Activated T-helper 1 cell treated with anti-CD3 and anti-CD28 coated beads, Interleukin-12 subunit alpha, Interleukin-12 subunit beta, Interleukin-2, Interleukin-4 antibody, amounts not matched to agents 30 ng/mL and 10 ng/mL and 1 ng/mL, durations not matched to agents 14 hours and 24 hours and 36 hours (primary cell): ENCODE results near the gene BMP6. TPM values are rescaled to one million over a fixed set of nuclear protein-coding genes. Genes with fewer than 3 reads are reported as not detected.

Experiments
- DNase-seq: peaks from one replicate; pipeline ENCODE4 v3.0.0; 2021; ENCODE audit warnings: low spot score
- H3K27ac Mint-ChIP-seq: one replicate; pipeline ENCODE4 v1.8.0; 2021; ENCODE audit warnings: mild to moderate bottlenecking, mixed read lengths
- H3K27me3 Mint-ChIP-seq: one replicate; pipeline ENCODE4 v1.8.0; 2022; ENCODE audit warnings: mild to moderate bottlenecking, moderate library complexity, mixed read lengths; ENCODE audit not compliant: insufficient read depth
- H3K36me3 Mint-ChIP-seq: one replicate; pipeline ENCODE4 v1.8.0; 2021; ENCODE audit warnings: low read depth, mixed read lengths
- H3K4me1 Mint-ChIP-seq: one replicate; pipeline ENCODE4 v1.8.0; 2021; ENCODE audit warnings: low read depth, mixed read lengths
- H3K4me3 Mint-ChIP-seq: one replicate; pipeline ENCODE4 v1.8.0; 2021; ENCODE audit warnings: mild to moderate bottlenecking, moderate library complexity, mixed read lengths
- H3K9me3 Mint-ChIP-seq: one replicate; pipeline ENCODE4 v1.8.0; 2021; ENCODE audit warnings: mixed read lengths
- intact Hi-C: fragments of 100-400 bp; cut with micrococcal nuclease; formaldehyde crosslinking; loops from one replicate; pipeline ENCODE4 v1.15.1; 2024
- total RNA-seq: library from RNA; stranded (reverse); gene quantifications from 2 replicates; pipeline ENCODE4 v1.2.3, GENCODE V29; 2022

Gene BMP6
- total RNA-seq, 1 donor from 2014 or later, result 0.86 TPM

DNA sequence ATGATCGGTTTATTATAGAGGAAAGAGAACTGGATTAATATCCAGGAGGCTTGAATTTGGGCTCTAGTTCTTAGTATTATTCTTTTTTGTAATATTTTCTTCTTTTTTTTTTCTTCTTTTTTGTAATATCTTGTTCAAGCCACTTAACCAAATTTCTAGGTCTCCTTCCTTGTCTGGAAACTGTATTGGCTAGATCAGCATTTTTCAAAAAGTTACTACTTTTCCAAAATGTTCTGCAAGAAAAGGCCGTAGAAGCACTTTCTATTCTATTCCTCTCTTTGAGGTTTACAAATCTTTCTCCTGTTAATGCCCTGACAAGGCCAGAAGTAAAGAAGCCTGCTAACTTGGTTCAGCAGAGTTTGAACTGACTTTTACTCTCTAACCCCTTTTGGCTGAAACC is 12.0 kb downstream of the BMP6 start:
- peaks cover 21% of the 10 kb centered on the region for H3K27me3 Mint-ChIP-seq
- H3K4me1 Mint-ChIP-seq, result no peaks in the 10 kb centered on the region
- H3K9me3 Mint-ChIP-seq, result no peaks in the 10 kb centered on the region
- H3K27ac Mint-ChIP-seq, result no peak overlapping the region
- no peaks in the 10 kb centered on the region for H3K36me3 Mint-ChIP-seq
- DNase-seq, result no peak
- H3K4me3 Mint-ChIP-seq, result no peak overlapping the region
- intact Hi-C loops, result no loop called here

DNA sequence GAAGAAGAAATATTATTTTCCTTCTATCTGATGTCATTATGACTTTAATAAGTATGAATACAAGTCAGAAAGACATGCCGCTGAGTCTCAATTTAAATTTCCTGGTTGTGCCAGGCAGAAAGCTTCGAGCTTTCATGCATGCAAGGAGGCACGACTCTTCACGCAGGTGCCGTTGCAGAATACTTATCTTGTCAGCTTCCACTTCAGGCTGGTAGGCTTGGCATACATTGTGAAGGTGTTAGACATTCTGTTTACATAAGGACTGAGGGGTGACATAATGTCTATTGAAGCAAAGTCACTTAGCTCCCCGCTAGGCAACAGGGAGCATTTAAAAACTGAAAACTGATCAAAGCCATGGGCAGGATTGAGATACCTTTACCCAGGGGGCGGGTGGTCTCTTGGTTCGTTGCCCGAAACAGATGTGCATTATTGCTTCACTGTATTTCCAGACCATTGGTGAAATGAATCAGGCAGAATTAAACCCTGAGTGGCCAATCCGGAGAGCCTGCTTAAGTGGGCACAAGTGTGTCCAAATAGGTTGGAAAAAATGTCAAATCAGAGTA is 16.4 kb downstream of the BMP6 start:
- no peaks in the 10 kb centered on the region for H3K27me3 Mint-ChIP-seq
- no peaks in the 10 kb centered on the region for H3K4me1 Mint-ChIP-seq
- intact Hi-C loops, result no loop called here
- no peaks in the 10 kb centered on the region for H3K9me3 Mint-ChIP-seq
- no peak overlapping the region for H3K4me3 Mint-ChIP-seq
- H3K27ac Mint-ChIP-seq, result no peak overlapping the region
- no peaks in the 10 kb centered on the region for H3K36me3 Mint-ChIP-seq
- DNase-seq, result no peak

DNA sequence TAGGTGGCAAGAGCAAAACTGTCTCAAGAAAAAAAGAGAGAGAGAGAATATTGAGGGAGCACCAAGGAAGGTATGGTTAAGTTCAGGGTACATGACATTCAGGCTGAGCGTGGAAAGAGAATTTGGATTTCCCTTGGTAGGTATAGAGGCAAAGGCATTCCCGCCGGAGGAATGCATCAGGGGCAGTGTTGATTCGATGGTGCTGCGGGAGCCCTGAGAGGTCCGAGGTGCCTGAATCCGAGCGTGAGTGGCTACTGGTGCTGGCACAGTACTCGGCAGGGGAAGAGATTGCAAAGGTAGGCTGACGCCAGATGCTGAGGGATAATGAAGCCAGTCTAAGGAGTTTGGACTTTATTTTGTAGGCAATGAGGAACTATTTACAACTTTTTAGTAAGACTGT is 20.0 kb downstream of the BMP6 start:
- no peak overlapping the region for H3K4me3 Mint-ChIP-seq
- DNase-seq, result no peak
- no peak overlapping the region for H3K27ac Mint-ChIP-seq
- no peaks in the 10 kb centered on the region for H3K36me3 Mint-ChIP-seq
- no peaks in the 10 kb centered on the region for H3K9me3 Mint-ChIP-seq
- no peaks in the 10 kb centered on the region for H3K4me1 Mint-ChIP-seq
- intact Hi-C loops, result no loop called here
- peaks cover 5% of the 10 kb centered on the region for H3K27me3 Mint-ChIP-seq

DNA sequence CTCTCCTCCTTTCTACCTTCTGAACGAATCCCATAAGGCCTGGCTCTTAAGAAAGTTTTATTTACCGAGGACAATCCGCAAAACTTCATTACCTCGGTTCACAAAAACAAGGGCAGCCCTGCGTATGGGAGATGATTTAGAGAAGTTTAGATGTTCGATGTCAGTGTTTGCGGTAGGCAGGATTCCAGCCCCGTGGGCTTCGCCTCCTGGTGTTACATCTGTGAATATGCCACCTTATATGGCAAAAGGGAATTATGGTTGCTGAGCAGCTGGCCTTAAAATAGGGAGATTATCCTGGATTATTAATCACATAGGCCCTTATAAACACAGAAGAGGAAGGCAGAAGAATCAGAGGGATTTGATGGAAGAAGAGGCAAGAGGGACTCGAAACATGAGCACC is 21.1 kb downstream of the BMP6 start:
- Mint-ChIP-seq H3K9me3 (no peaks in the 10 kb centered on the region), H3K4me3 (no peak overlapping the region), H3K27me3 (peaks cover 5% of the 10 kb centered on the region), H3K36me3 (no peaks in the 10 kb centered on the region), H3K27ac (no peak overlapping the region), H3K4me1 (no peaks in the 10 kb centered on the region)
- intact Hi-C loops, result no loop called here
- no peak for DNase-seq

DNA sequence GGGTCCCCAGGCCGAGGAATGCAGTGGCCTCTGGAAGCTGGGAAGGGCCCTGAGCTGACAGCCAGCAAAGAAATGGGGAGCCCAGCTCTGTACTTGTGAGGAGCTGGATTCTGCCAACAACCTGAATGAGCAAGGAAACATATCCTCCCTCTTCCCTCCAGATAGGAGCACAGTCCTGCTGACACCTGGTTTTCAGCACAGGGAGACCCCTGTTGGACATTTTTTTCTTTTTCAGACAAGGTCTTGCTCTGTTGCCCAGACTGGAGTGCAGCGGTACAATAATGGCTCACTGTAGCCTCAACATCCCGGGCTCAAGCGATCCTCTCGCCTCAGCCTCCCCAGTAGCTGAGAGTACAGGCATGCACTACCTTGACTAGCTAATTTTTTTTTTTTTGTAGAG is 21.5 kb downstream of the BMP6 start:
- Mint-ChIP-seq H3K9me3 (no peaks in the 10 kb centered on the region), H3K36me3 (no peaks in the 10 kb centered on the region), H3K27me3 (peaks cover 7% of the 10 kb centered on the region), H3K4me3 (no peak overlapping the region), H3K4me1 (no peaks in the 10 kb centered on the region), H3K27ac (no peak overlapping the region)
- DNase-seq, result no peak
- intact Hi-C loops, result no loop called here

DNA sequence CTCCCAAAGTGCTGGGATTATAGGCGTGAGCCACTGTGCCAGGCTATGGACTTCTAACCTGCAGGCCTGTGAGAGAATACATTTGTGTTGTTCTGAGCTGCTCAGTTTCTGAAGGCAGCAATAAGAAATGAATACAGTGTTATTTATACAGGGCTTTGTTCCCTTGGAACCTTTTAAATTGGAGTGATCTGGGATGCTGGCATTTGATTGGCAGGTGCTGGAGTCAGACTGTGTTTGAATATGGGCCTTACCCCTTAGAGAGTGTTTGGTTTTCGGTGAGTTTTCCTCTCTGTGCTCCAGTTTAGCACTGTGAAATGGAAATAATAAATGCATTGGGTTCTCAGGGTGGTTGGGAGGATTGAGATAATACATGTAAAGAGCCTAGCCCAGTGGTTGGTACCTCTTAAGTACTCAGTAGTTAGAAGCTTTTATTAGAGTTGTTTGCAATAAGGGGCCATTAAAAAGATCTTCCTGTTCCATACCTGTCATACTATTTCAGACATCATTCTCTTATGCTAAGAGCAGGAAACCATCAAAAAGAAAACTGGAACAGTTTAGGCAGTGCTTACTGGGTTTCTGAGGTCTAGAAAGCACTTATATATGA is 22.1 kb downstream of the BMP6 start:
- Mint-ChIP-seq H3K9me3 (no peaks in the 10 kb centered on the region), H3K4me1 (no peaks in the 10 kb centered on the region), H3K4me3 (no peak overlapping the region), H3K27me3 (peaks cover 8% of the 10 kb centered on the region), H3K27ac (no peak overlapping the region), H3K36me3 (no peaks in the 10 kb centered on the region)
- intact Hi-C loops, result no loop called here
- DNase-seq, result no peak

DNA sequence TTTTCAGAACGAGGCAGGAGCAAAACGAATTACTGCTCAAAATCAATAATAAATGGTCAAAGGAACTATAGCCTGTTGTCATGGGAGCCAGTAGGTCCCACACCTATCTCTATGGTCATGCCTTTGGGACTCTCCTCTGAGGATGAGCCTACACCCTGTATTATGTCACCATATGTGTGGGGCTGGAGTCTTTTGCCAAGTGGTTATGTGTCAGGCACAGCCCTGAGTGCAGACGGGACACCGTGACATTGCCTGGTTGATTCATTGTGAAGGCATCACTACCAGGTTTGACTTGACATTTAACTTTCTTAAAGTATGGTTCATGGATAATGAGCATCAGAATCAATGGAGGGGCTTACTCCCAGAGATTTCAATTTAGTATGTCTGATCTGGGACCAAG is 23.6 kb downstream of the BMP6 start:
- H3K36me3 Mint-ChIP-seq, result no peaks in the 10 kb centered on the region
- H3K27me3 Mint-ChIP-seq, result peaks cover 12% of the 10 kb centered on the region
- no peak overlapping the region for H3K27ac Mint-ChIP-seq
- intact Hi-C loops, result no loop called here
- no peaks in the 10 kb centered on the region for H3K9me3 Mint-ChIP-seq
- DNase-seq, result no peak
- no peak overlapping the region for H3K4me3 Mint-ChIP-seq
- no peaks in the 10 kb centered on the region for H3K4me1 Mint-ChIP-seq

DNA sequence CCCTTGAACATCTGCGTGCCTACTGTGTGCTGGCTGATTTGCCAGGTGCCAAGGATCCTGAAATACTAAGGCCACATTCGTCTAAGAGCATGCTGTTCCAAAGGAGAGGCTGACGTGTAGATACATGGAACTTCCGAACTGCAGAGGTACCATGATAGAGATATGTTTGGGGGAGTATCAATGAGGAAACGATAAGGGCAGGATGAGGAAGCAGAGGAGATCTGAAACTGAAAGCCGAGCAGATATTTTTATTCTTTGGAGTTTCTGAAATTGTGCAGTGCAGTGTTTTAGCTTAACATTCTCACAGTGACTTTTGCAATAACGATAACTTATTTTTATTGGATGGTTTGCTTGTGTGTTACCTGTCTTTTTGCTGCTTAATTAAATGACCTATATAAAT is 24.3 kb downstream of the BMP6 start:
- H3K4me3 Mint-ChIP-seq, result no peak overlapping the region
- peaks cover 14% of the 10 kb centered on the region for H3K27me3 Mint-ChIP-seq
- H3K27ac Mint-ChIP-seq, result no peak overlapping the region
- no peak for DNase-seq
- no peaks in the 10 kb centered on the region for H3K4me1 Mint-ChIP-seq
- intact Hi-C loops, result no loop called here
- H3K36me3 Mint-ChIP-seq, result no peaks in the 10 kb centered on the region
- H3K9me3 Mint-ChIP-seq, result no peaks in the 10 kb centered on the region

DNA sequence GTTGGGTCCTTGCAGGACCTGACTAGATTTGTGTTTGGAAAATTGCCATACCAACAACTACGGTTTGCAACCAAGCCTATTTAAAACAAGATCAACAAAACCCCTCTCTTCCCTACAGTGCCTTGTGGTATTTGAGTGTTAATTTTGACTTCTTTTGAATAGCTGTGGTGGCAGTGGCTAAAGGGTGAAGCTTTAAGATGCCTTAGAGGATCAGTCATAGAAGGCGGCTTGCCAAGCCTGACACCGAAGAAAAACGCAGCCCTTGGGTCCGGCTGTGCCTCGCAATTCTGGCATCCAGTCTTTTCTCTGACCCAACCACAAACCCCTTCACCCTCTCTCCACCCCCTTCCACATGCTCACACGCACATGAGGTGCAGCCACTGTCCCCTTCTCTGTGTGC is 32.6 kb downstream of the BMP6 start:
- no peaks in the 10 kb centered on the region for H3K4me1 Mint-ChIP-seq
- H3K9me3 Mint-ChIP-seq, result no peaks in the 10 kb centered on the region
- intact Hi-C loops, result no loop called here
- no peak overlapping the region for H3K4me3 Mint-ChIP-seq
- H3K36me3 Mint-ChIP-seq, result no peaks in the 10 kb centered on the region
- DNase-seq, result no peak
- no peak overlapping the region for H3K27ac Mint-ChIP-seq
- peaks cover 4% of the 10 kb centered on the region for H3K27me3 Mint-ChIP-seq

DNA sequence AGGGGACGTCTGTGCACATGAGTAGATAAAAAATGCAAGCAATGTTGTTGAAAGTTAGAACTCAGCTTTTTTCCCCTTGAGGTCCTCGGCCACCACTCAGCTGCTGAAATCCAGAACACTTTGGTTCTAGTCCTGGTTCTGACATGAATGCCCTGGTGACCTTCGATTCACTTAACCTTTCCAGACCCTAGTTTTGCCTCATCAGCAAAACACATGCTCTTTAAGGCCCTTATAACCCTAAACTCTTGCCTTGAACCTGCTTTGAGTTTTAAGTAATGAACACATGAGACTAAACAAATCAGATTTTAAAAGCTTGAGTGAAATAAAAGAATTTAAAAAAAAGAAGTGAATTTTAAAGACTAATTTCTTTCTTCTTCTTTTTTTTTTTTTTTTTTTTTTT is 33.4 kb downstream of the BMP6 start:
- H3K9me3 Mint-ChIP-seq, result no peaks in the 10 kb centered on the region
- no peak overlapping the region for H3K4me3 Mint-ChIP-seq
- H3K4me1 Mint-ChIP-seq, result no peaks in the 10 kb centered on the region
- DNase-seq, result no peak
- H3K27ac Mint-ChIP-seq, result no peak overlapping the region
- intact Hi-C loops, result no loop called here
- no peaks in the 10 kb centered on the region for H3K36me3 Mint-ChIP-seq
- peaks cover 4% of the 10 kb centered on the region for H3K27me3 Mint-ChIP-seq

DNA sequence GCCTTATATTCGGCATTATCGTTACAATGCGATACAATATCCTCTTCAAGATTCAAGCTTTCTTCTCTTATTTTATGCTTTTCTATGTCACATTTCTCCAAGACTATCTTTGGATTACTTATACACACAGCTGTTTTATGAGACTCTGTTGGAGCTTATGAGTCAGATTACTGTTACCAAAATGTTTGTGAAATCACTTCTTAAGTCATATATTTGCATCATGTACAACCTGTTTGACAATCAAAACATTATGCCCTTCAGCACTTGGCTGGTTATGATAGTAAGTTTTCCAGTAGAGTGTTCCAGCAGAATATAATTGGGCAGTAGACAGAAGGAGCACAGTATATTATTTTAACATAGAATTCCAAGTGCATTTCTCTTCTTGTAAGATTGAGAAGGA is 35.2 kb downstream of the BMP6 start:
- Mint-ChIP-seq H3K27me3 (peaks cover 2% of the 10 kb centered on the region), H3K36me3 (no peaks in the 10 kb centered on the region), H3K4me1 (no peaks in the 10 kb centered on the region), H3K27ac (no peak overlapping the region), H3K9me3 (no peaks in the 10 kb centered on the region), H3K4me3 (no peak overlapping the region)
- DNase-seq, result no peak
- intact Hi-C loops, result no loop called here

DNA sequence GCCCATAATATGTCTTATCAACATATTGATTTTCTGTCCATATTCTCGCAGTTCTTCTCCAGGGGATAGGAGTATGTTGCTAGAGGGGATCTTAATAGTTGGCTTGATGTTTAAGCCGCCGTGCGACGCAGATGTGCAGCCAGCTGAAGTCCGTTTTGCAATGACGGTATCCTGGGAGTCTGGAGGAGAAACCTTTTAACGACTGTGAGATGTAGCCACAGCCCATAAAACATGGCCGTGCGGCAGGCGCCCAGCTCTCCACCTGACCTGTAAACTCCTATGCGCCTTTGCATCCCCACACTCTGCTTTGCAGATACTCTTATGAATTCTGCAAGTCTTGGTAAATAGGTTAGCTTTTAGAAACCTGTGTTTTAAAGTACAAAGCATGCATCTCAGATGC is 36.9 kb downstream of the BMP6 start:
- DNase-seq, result no peak
- intact Hi-C loops, result no loop called here
- H3K4me1 Mint-ChIP-seq, result no peaks in the 10 kb centered on the region
- H3K4me3 Mint-ChIP-seq, result no peak overlapping the region
- H3K27ac Mint-ChIP-seq, result no peak overlapping the region
- no peaks in the 10 kb centered on the region for H3K36me3 Mint-ChIP-seq
- H3K9me3 Mint-ChIP-seq, result no peaks in the 10 kb centered on the region
- H3K27me3 Mint-ChIP-seq, result peaks cover 2% of the 10 kb centered on the region

DNA sequence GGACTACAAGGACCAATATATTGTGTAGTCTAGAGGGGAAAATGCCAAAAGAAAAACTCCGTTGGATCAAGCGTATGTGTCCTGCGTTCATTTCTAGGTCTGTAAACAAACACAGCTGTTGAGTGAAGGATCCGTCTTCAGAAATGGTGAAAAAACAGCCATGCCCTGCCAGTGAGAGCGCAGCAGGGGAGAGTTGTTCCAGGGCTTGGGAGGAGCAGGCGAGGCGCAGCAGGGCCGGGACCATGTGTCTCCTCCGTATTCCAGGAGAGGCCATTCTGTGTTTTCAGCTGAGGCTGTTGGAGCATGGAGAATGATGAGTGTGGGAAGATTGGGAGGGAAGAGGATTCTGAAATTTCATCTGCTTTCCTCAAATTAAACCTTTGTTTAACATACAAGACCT is 38.0 kb downstream of the BMP6 start:
- no peaks in the 10 kb centered on the region for H3K9me3 Mint-ChIP-seq
- H3K27me3 Mint-ChIP-seq, result peaks cover 2% of the 10 kb centered on the region
- H3K27ac Mint-ChIP-seq, result no peak overlapping the region
- no peak for DNase-seq
- no peaks in the 10 kb centered on the region for H3K36me3 Mint-ChIP-seq
- H3K4me1 Mint-ChIP-seq, result no peaks in the 10 kb centered on the region
- intact Hi-C loops, result no loop called here
- H3K4me3 Mint-ChIP-seq, result no peak overlapping the region
